Measurements from ENCODE around the gene C13orf42.

GRCh38 chr13:51057001-51057400, 54.1 kb downstream of the C13orf42 start:
- TF ChIP-seq, protein P1, sequence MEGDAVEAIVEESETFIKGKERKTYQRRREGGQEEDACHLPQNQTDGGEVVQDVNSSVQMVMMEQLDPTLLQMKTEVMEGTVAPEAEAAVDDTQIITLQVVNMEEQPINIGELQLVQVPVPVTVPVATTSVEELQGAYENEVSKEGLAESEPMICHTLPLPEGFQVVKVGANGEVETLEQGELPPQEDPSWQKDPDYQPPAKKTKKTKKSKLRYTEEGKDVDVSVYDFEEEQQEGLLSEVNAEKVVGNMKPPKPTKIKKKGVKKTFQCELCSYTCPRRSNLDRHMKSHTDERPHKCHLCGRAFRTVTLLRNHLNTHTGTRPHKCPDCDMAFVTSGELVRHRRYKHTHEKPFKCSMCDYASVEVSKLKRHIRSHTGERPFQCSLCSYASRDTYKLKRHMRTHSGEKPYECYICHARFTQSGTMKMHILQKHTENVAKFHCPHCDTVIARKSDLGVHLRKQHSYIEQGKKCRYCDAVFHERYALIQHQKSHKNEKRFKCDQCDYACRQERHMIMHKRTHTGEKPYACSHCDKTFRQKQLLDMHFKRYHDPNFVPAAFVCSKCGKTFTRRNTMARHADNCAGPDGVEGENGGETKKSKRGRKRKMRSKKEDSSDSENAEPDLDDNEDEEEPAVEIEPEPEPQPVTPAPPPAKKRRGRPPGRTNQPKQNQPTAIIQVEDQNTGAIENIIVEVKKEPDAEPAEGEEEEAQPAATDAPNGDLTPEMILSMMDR (IDR thresholded peaks at IDR 0.05), result no peak
- no peak for TF ChIP-seq POLR2A (IDR thresholded peaks at IDR 0.05)
